Neural cell (in vitro differentiated cells): ENCODE measurements around the gene FOXD3. TPM values are rescaled to one million over a fixed set of nuclear protein-coding genes. Genes with fewer than 3 reads are reported as not detected.

ENCODE experiments used
- H2AFZ ChIP-seq: fragments of 200-600, 300-800 bp; sonication (generic), shearing (Covaris generic); 2 replicates; pipeline ENCODE4 v1.6.0; 2014; ENCODE audit warnings: low read depth, mild to moderate bottlenecking, antibody characterized with exemption, low read length, moderate library complexity
- H3F3A ChIP-seq: fragments of 200-600 bp; shearing (Covaris generic); 2 replicates; pipeline ENCODE4 v1.6.1; 2016; ENCODE audit warnings: mild to moderate bottlenecking, moderate library complexity, mixed read lengths, antibody characterized with exemption, low read length; ENCODE audit not compliant: insufficient read depth, poor library complexity, severe bottlenecking
- H3K27ac ChIP-seq: fragments of 200-600, 300-800 bp; sonication (generic), shearing (Covaris generic); 2 replicates; pipeline ENCODE4 v1.5.1; 2014; ENCODE audit warnings: mild to moderate bottlenecking, low read length, moderate library complexity
- H3K27me3 ChIP-seq: fragments of 300-800, 200-600 bp; sonication (generic), shearing (Covaris generic); 2 replicates; pipeline ENCODE4 v1.6.0; 2014; ENCODE audit warnings: mild to moderate bottlenecking, low read depth, low read length, moderate library complexity; ENCODE audit not compliant: insufficient read depth
- H3K36me3 ChIP-seq: fragments of 300-800, 200-600 bp; sonication (generic), shearing (Covaris generic); 2 replicates; pipeline ENCODE4 v1.5.1; 2014; ENCODE audit warnings: mild to moderate bottlenecking, antibody characterized with exemption, low read length, moderate library complexity; ENCODE audit not compliant: insufficient read depth
- H3K4me2 ChIP-seq: fragments of 300-800, 200-600 bp; sonication (generic), shearing (Covaris generic); 2 replicates; pipeline ENCODE4 v1.6.0; 2014; ENCODE audit warnings: mild to moderate bottlenecking, low read length
- H3K4me3 ChIP-seq: fragments of 300-800, 200-600 bp; sonication (generic), shearing (Covaris generic); 2 replicates; pipeline ENCODE4 v1.5.1; 2014; ENCODE audit warnings: mild to moderate bottlenecking, low read length, moderate library complexity
- H3K79me2 ChIP-seq: fragments of 200-600 bp; shearing (Covaris generic); replicated peaks from 2 replicates; pipeline ENCODE4 v1.6.0; 2014; ENCODE audit warnings: mild to moderate bottlenecking, low read length, moderate library complexity; ENCODE audit not compliant: insufficient read depth
- H3K9ac ChIP-seq: fragments of 300-800, 200-600 bp; sonication (generic), shearing (Covaris generic); 2 replicates; pipeline ENCODE4 v1.6.1; 2016; ENCODE audit warnings: mild to moderate bottlenecking, low read length, mixed read lengths
- H3K9me2 ChIP-seq: fragments of 200-600 bp; shearing (Covaris generic); 2 replicates; pipeline ENCODE4 v1.6.1; 2016; ENCODE audit warnings: mild to moderate bottlenecking, low read length, mixed read lengths; ENCODE audit not compliant: insufficient read depth
- H3K9me3 ChIP-seq: fragments of 200-600, 300-800 bp; sonication (generic), shearing (Covaris generic); 2 replicates; pipeline ENCODE4 v1.6.1; 2016; ENCODE audit warnings: mild to moderate bottlenecking, mixed run types, low read length, moderate library complexity, mixed read lengths
- H4K20me1 ChIP-seq: fragments of 200-600 bp; shearing (Covaris generic); 2 replicates; pipeline ENCODE4 v1.6.1; 2016; ENCODE audit warnings: mild to moderate bottlenecking, mixed run types; ENCODE audit not compliant: insufficient read depth
- CTCF ChIP-seq: fragments of 450-650 bp; IDR thresholded peaks from 2 replicates; pipeline ENCODE4 v1.5.1; 2014; ENCODE audit warnings: antibody characterized with exemption, mild to moderate bottlenecking, moderate library complexity; ENCODE audit not compliant: poor library complexity, severe bottlenecking
- EP300 ChIP-seq: fragments of 450-650 bp; conservative IDR thresholded peaks from 2 replicates; pipeline ENCODE4 v1.6.1; 2014; ENCODE audit warnings: antibody characterized with exemption, mild to moderate bottlenecking, moderate library complexity; ENCODE audit not compliant: poor library complexity, severe bottlenecking
- EZH2 ChIP-seq: fragments of 200-600, 300-800 bp; shearing (Covaris generic), sonication (generic); IDR thresholded peaks from 2 replicates; pipeline ENCODE4 v1.6.1; 2014; ENCODE audit warnings: antibody characterized with exemption, low read length, borderline replicate concordance, mild to moderate bottlenecking; ENCODE audit not compliant: insufficient read depth, poor library complexity, severe bottlenecking
- MXI1 ChIP-seq: fragments of 450-650 bp; conservative IDR thresholded peaks from 2 replicates; pipeline ENCODE4 v1.6.1; 2014; ENCODE audit warnings: antibody characterized with exemption, mild to moderate bottlenecking; ENCODE audit not compliant: poor library complexity, severe bottlenecking
- POLR2AphosphoS5 ChIP-seq: IDR thresholded peaks from 2 replicates; pipeline ENCODE4 v1.6.1; 2012
- RAD21 ChIP-seq: fragments of 450-650 bp; conservative IDR thresholded peaks from 2 replicates; pipeline ENCODE4 v1.6.1; 2014; ENCODE audit warnings: antibody characterized with exemption, mild to moderate bottlenecking, moderate library complexity
- SMC3 ChIP-seq: fragments of 450-650 bp; conservative IDR thresholded peaks from 2 replicates; pipeline ENCODE4 v1.6.1; 2014; ENCODE audit warnings: antibody characterized with exemption, mild to moderate bottlenecking, moderate library complexity; ENCODE audit not compliant: poor library complexity
- TAF1 ChIP-seq: IDR thresholded peaks from 2 replicates; pipeline ENCODE4 v1.6.1; 2012; ENCODE audit warnings: low read depth
- polyA plus RNA-seq: library from polyadenylated mRNA; depleted of rRNA; stranded (reverse); fragments of >200 nt; gene quantifications from 2 replicates; pipeline ENCODE4 v1.2.3, GENCODE V29; 2014

FOXD3 gene
- polyA plus RNA-seq, 1 donor from 2014 or later: not detected

DNA sequence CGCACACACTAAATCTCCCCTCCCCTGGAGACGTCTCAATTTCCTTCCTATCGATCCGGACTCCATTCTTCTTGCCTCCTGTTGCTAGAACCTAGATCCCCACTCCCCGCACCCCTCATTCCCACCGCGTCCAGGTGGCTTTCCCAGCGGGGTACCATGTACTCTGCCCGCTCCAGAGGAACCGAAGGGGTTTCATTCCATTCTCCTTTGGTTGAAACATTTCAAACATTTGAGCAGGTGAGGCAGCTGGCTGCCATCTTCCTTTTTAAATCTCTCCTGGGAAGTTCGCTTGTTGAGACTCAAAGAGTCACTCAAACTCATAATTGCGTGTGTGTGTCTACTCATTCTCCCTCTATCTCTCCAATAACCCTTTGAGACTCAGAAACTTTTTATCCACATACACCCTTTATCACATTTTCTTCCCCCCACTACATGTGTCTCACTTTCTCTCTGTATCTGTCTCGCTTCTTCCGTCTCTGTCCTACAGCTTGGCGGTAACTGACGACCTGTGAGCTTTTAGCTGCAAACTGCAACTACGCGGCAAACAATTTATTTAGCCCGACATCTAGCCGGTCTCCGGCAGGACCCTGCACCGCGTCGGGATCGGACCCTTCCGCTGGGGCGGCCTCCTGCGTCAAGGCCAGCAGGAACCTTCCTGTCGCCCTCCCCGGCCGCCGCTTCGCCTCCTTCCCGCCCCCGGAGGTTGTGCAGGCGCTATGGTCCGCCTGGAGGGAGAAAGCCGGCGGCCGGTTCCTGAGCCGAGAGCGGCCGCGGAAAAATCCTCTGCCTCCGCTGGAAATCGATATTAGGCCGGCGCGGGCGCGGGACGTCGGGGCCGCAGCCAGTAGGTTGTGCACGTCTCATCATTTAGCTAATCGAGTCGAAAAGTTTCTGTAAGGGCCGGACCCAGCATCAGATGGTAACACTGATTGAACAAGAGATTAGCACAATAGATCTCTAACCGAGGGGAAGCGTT lies 3.0 kb upstream of the FOXD3 start:
- H3K27ac ChIP-seq: no peak overlapping the region
- no peak overlapping the region for H3K4me3 ChIP-seq
- no peak overlapping the region for H3K4me2 ChIP-seq

DNA sequence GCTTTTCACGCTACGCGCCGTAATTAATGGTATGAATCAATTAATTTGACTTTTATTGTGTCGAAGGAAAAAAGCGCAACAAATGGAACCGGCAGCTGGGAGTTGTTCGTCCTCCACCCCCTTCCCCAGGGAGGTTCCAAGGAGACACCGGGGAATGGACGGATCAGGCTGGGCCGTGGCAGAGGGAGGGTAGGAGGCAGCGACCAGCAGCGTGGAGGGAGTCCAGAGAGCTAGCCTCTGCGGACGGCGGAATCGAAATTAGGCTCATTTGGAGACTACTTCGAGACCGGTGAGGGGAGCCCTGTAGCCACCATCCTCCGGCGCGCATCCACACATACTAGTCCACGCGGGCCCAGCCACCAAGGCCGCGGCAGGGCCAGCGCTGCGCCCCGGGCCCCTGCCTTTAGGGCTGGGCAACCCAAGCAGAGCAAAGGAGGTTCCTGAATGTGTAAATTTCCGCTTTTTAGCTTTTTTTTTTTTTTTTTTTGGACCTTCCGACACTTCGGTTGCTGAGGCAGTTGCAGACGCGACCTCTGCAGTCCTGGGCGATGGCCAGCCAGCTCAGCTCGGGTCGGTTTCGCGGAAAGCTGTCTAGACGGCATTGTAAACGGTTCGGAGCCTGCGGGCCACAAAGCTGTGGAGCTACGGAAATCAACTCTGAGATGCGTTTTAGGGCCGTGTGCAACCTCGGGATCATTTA lies 2.2 kb upstream of the FOXD3 start:
- no peak overlapping the region for H3K27ac ChIP-seq
- H3K9me3 ChIP-seq: peaks cover 6% of the 10 kb centered on the region
- TF ChIP-seq RAD21 (no peak), EZH2 (peak; percentile 54), EP300 (no peak), SMC3 (no peak), POLR2AphosphoS5 (peak; percentile 34), CTCF (no peak)
- H3K9me2 ChIP-seq: no peaks in the 10 kb centered on the region
- no peaks in the 10 kb centered on the region for H3K36me3 ChIP-seq
- H4K20me1 ChIP-seq: no peaks in the 10 kb centered on the region
- H3K4me3 ChIP-seq: no peak overlapping the region
- no peak overlapping the region for H3K4me2 ChIP-seq
- H2AFZ ChIP-seq: no peak overlapping the region
- H3F3A ChIP-seq: no peaks in the 10 kb centered on the region
- peaks cover 98% of the 10 kb centered on the region for H3K27me3 ChIP-seq
- no peaks in the 10 kb centered on the region for H3K79me2 ChIP-seq
- no peak overlapping the region for H3K9ac ChIP-seq

More for the DNA sequence above, 3.0 kb upstream of the FOXD3 start:
- no peaks in the 10 kb centered on the region for H4K20me1 ChIP-seq
- no peak overlapping the region for H2AFZ ChIP-seq
- no peak for TF ChIP-seq CTCF
- no peak for TF ChIP-seq EP300
- no peak for TF ChIP-seq SMC3
- TF ChIP-seq POLR2AphosphoS5: peak; percentile 49
- TF ChIP-seq EZH2: peak; percentile 95
- no peak for TF ChIP-seq RAD21
- TF ChIP-seq TAF1: no peak
- TF ChIP-seq MXI1: no peak
- no peaks in the 10 kb centered on the region for H3K9me2 ChIP-seq
- no peaks in the 10 kb centered on the region for H3K79me2 ChIP-seq
- H3K36me3 ChIP-seq: no peaks in the 10 kb centered on the region
- H3K9me3 ChIP-seq: peaks cover 6% of the 10 kb centered on the region
- no peak overlapping the region for H3K9ac ChIP-seq
- no peaks in the 10 kb centered on the region for H3F3A ChIP-seq
- H3K27me3 ChIP-seq: peaks cover 96% of the 10 kb centered on the region
